Stimulated activated effector memory CD8-positive, alpha-beta T cell treated with anti-CD3 and anti-CD28 coated beads, Interleukin-12 subunit alpha, Interleukin-12 subunit beta, amount 100 ng/mL, for 72 hours (primary cell): ENCODE data around the gene CNPY1.

Source experiments
- ATAC-seq: fragments of 150-1000 bp; cut with Tn5 transposase; 2 replicates; pipeline ENCODE4 v1.10.0; 2021
- DNase-seq, 2 donors: peaks; one replicate each; pipeline ENCODE4 v3.0.0; 2021 to 2022; ENCODE audit warnings: low spot score in 2 of 2
- H3K27ac Mint-ChIP-seq: one replicate; pipeline ENCODE4 v1.8.0; 2022; ENCODE audit warnings: mild to moderate bottlenecking, mixed read lengths
- H3K36me3 Mint-ChIP-seq: one replicate; pipeline ENCODE4 v1.8.0; 2022; ENCODE audit warnings: mild to moderate bottlenecking, mixed read lengths
- H3K4me1 Mint-ChIP-seq: one replicate; pipeline ENCODE4 v1.8.0; 2022; ENCODE audit warnings: mixed read lengths
- H3K4me3 Mint-ChIP-seq: one replicate; pipeline ENCODE4 v1.8.0; 2022; ENCODE audit warnings: mild to moderate bottlenecking, mixed read lengths
- H3K9me3 Mint-ChIP-seq: one replicate; pipeline ENCODE4 v1.8.0; 2022; ENCODE audit warnings: mixed read lengths

The CNPY1 gene

DNA sequence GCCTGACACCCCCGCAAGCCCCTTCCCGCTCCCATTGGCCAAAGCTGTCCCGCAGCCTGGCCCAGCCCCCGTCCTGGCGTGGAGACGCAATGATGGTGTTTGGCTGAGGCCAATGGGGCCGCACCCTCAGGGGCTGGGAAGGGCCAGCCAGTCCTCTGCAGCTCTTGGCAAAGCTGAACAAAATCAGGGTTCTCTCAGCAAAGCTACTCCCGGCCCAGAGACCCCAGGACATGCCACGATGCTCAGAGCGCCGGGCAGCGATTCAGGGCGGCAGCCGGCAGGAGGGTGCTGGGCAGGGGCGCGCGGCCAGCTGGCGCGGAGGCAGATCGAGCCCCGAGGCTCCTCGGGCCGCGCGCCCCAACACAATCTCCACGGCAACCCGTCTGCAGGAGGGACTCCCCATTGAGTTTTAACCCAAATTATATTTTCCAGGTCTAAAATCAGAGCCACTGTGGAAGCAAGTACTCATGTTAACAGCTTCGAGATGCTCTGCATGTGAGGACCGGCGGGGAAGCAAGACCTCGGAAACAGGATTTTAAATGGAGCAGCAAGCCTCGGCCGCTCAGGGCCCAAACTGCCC, 8.8 kb upstream of the CNPY1 start:
- H3K27ac Mint-ChIP-seq = no peak overlapping the region
- no peaks in the 10 kb centered on the region for H3K4me1 Mint-ChIP-seq
- DNase-seq (no peak), ATAC-seq (no peak)
- H3K4me3 Mint-ChIP-seq = no peak overlapping the region
- no peaks in the 10 kb centered on the region for H3K36me3 Mint-ChIP-seq
- H3K9me3 Mint-ChIP-seq = no peaks in the 10 kb centered on the region

DNA sequence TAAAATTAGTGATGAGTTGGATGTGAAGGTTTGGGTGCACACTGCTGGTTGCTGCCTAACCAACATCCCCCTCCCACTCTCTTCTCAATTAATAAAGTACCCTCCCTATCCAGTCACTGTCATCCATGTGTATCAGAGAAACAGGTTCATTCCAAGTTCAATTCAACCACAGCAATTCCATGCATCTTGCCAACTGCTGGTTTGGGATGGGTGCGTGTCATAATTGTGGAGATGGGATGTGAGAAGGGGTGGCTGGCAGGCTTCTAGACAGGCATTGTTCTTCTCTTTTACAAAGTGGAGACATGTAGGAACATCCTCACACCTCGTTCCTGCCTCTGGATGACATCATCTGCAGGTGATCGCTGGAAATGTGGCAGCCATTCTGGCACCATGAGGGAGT, 7.5 kb upstream of the CNPY1 start:
- no peak overlapping the region for H3K4me3 Mint-ChIP-seq
- ATAC-seq = no peak
- H3K36me3 Mint-ChIP-seq = no peaks in the 10 kb centered on the region
- H3K27ac Mint-ChIP-seq = no peak overlapping the region
- no peak for DNase-seq
- no peaks in the 10 kb centered on the region for H3K9me3 Mint-ChIP-seq
- H3K4me1 Mint-ChIP-seq = no peaks in the 10 kb centered on the region

DNA sequence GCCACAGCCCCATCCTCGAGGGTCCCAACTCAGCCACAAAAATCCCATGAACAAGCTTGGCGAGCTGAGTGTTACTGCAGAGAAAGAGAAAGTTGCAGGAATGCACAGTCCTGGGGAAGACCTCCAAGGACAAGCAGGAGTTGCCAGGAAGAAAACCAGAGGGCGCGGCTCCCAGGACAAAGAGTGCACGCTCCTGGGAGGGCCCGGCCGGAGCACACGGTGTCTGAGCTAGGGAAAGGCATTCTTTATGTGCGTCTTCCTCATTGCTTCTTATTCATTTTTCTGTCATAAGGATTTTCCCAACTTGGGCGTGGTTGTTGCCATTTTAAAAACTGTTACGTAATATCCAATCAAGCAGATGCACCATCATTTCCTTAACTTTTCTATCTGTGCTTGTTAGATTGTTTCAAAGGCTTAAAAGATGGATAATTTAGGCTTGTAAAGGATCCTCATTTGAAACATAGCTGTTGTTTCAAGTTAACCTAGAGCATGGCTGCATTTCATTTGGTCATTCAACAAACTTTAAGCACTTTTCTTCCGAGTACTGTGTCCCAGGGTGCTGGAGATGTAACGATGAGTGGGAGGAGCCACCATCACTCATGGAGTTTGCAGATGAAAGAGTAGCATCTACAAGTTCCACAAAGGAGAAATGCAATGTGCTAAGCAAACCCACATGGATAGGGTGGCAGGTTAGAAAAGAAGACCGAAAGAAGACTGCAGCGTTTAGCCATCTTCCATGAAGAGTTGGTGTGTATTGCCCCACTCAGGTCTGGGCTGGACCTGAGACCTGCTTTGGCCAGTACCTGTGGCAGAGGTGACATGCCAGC, 5.6 kb upstream of the CNPY1 start:
- ATAC-seq = no peak
- Mint-ChIP-seq H3K4me1 (no peaks in the 10 kb centered on the region), H3K36me3 (no peaks in the 10 kb centered on the region), H3K9me3 (no peaks in the 10 kb centered on the region), H3K27ac (no peak overlapping the region), H3K4me3 (no peak overlapping the region)
- DNase-seq = no peak

DNA sequence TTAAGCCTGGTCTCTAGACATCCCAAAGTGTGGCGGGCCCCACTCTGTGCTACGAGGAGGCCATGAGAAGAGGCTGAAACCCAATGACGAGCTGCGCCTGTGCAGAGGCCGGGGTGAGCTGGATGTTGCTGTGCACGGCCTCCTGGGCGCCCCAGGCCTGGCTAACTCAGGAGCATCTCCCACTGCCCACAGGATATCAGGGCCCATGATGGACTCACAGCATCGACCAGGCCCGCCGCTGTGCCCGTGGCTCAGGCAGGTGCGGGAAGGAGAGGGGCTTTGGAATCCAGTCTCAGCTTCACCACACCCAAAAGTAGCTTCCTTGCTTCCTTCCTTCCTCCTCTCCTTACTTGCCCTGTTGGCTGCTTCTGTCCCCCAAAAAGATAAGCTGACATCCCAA, 4.6 kb upstream of the CNPY1 start:
- H3K9me3 Mint-ChIP-seq = no peaks in the 10 kb centered on the region
- H3K27ac Mint-ChIP-seq = no peak overlapping the region
- no peaks in the 10 kb centered on the region for H3K36me3 Mint-ChIP-seq
- H3K4me3 Mint-ChIP-seq = no peak overlapping the region
- DNase-seq (no peak), ATAC-seq (no peak)
- no peaks in the 10 kb centered on the region for H3K4me1 Mint-ChIP-seq

DNA sequence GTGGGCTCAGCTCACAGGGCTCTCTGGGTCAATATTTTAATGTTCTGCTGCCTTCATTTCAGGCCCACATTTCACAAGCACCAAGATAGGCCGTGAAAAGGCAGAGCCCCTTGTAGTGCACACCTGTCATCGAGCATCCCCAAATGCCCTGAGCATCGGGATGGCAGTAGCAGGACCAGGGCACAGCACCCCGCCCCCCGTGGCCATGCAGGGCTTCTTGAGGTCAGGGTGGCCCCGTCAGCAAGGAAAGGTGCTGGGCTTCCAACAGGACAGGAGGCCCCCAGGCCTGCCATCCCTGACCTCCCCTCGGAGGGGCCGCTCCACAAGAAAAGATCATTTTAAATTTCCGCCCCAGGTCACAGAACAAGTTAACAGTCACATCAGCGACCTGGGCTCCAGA, 2.9 kb upstream of the CNPY1 start:
- no peaks in the 10 kb centered on the region for H3K36me3 Mint-ChIP-seq
- ATAC-seq (no peak), DNase-seq (no peak)
- no peaks in the 10 kb centered on the region for H3K4me1 Mint-ChIP-seq
- H3K4me3 Mint-ChIP-seq = no peak overlapping the region
- H3K9me3 Mint-ChIP-seq = no peaks in the 10 kb centered on the region
- no peak overlapping the region for H3K27ac Mint-ChIP-seq

DNA sequence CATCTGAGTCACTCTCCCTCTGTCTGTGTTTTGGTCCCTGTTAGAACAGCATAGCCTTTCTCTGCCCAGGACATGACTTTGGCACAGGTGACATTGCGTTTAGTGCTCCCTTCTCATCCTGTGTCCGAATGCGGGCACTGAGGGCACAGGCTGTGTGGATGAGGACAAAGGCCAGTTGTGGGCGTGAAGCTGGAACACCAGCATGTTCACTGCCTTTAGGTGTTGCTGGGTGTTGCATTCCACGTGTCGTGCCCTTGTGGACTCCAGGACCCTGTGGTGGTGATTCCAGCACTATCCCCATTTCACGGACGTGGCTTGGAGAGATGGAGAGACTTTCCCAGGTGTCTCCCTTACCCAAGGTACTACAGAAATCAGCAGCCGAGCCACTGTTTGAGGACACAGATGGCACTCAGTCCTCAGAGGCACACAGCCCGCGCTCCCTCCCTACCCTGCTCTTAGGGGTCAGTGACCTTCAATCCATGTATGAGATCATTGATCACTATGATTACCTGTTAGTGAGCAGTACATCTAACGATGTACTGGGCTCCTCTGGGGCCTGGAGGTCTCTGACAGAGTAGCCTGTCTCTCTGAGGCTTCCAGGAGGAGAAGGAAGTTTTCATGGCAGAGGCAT, 917 bp upstream of the CNPY1 start:
- no peak for DNase-seq
- Mint-ChIP-seq H3K9me3 (no peaks in the 10 kb centered on the region), H3K36me3 (no peaks in the 10 kb centered on the region)

DNA sequence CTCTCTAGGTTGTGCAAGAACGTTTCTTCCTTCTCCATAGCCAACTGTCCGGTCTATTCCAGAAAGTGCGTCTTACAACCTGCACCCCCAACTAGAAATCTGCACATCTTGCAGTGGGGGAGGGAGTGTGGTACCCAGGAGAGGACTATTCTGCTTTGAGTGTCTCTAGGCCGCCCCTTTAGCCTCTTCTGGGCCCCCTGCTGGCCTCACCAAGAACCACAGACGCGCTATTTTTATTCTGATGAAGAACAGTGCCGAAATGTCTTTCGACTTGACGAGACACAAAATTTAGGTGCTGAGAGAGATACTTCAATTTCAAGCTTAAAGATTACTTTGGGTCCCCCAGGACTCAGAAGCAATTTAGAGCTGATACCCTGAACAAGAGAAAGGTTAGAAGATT, 1.0 kb downstream of the CNPY1 start:
- Mint-ChIP-seq H3K4me1 (no peaks in the 10 kb centered on the region), H3K9me3 (no peaks in the 10 kb centered on the region), H3K4me3 (no peak overlapping the region), H3K36me3 (no peaks in the 10 kb centered on the region), H3K27ac (no peak overlapping the region)
- ATAC-seq (no peak), DNase-seq (no peak)

More for the DNA sequence above, 917 bp upstream of the CNPY1 start:
- no peak overlapping the region for H3K27ac Mint-ChIP-seq
- no peak for ATAC-seq
- no peaks in the 10 kb centered on the region for H3K4me1 Mint-ChIP-seq
- H3K4me3 Mint-ChIP-seq = no peak overlapping the region

DNA sequence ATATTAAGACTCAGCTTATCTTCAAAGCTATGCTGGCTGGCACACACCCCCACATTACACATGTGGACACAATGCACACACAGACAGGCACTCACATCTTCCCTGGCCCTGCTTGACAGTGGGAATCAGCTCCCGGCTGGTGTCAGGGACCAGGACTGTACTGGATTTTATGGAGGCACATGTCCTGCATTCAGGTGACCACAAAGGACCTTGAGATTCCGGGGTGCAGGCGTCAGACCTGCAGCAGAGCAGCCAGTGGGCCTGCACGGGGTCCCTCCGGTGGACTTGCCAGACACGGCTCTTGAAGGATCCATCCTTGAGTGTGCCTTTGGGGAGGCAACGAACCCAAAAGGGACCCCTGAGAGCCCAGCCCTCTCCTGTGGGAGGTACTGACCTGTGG, 1.9 kb downstream of the CNPY1 start:
- H3K4me1 Mint-ChIP-seq = no peaks in the 10 kb centered on the region
- DNase-seq (no peak), ATAC-seq (no peak)
- no peaks in the 10 kb centered on the region for H3K9me3 Mint-ChIP-seq
- H3K27ac Mint-ChIP-seq = no peak overlapping the region
- H3K4me3 Mint-ChIP-seq = no peak overlapping the region
- no peaks in the 10 kb centered on the region for H3K36me3 Mint-ChIP-seq

DNA sequence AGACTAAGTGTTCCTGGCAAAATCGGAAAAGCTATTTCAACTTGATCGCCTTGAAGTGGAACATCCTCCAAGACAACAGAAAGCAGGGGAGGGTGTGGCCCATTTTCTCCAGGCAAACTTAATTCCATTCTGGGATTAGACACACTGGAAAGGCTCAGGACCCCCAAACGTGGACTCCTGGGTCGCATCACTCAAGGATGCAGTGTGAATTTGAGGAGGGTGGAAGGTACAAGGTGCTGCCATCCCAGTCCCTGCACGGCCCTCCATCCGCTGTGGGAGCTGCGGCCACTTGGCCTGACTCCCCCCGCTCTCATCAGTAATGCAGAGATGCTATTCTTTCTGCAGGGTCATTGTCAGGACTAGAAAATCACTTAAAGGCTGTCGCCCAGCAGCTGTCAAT, 2.4 kb downstream of the CNPY1 start:
- no peaks in the 10 kb centered on the region for H3K4me1 Mint-ChIP-seq
- no peaks in the 10 kb centered on the region for H3K36me3 Mint-ChIP-seq
- H3K4me3 Mint-ChIP-seq = no peak overlapping the region
- no peak overlapping the region for H3K27ac Mint-ChIP-seq
- DNase-seq = no peak
- no peaks in the 10 kb centered on the region for H3K9me3 Mint-ChIP-seq
- ATAC-seq = no peak

DNA sequence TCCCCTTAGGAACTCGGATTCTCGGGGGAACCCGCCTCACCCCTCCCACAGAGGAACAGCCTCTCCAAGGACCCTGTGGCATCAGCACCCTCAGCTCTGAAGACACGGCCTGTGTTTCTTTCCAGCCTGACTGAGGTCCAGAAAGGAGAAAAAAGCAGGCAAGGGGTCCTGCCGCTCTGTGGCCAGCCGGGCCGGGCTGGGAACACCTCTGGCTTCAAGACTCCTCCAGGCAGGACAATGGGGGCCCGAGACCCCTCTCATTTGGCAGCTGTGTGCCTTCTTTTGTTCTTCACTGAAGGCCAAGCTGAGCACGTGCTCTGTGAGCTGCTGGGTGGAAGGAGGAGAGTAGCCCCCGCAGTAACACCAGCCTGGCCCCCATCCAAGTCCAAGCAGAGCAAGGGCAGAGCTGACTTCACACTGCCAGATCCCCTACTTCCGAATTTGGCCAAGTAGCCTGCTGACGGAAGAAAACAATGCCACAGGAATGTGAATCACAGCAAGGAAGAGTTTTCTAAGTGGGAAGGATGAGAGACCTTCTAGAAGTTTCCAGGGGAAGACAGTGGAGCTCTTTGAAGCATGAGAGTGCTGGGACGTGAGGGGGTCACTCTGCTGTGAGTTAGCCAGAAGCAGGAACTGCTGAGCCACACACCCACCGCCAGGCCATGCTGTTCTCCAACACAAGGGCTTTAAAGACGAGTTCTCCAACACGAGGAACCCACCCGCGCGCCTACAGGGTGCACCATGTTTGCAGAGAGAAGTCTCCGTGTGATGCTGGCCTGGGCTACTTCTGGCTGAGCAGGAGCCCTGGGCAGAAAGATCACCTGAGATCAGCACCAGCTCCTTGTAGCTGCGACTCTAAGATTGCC, 3.1 kb downstream of the CNPY1 start:
- Mint-ChIP-seq H3K4me3 (no peak overlapping the region), H3K9me3 (no peaks in the 10 kb centered on the region), H3K4me1 (no peaks in the 10 kb centered on the region), H3K27ac (no peak overlapping the region), H3K36me3 (no peaks in the 10 kb centered on the region)
- DNase-seq (no peak), ATAC-seq (no peak)

DNA sequence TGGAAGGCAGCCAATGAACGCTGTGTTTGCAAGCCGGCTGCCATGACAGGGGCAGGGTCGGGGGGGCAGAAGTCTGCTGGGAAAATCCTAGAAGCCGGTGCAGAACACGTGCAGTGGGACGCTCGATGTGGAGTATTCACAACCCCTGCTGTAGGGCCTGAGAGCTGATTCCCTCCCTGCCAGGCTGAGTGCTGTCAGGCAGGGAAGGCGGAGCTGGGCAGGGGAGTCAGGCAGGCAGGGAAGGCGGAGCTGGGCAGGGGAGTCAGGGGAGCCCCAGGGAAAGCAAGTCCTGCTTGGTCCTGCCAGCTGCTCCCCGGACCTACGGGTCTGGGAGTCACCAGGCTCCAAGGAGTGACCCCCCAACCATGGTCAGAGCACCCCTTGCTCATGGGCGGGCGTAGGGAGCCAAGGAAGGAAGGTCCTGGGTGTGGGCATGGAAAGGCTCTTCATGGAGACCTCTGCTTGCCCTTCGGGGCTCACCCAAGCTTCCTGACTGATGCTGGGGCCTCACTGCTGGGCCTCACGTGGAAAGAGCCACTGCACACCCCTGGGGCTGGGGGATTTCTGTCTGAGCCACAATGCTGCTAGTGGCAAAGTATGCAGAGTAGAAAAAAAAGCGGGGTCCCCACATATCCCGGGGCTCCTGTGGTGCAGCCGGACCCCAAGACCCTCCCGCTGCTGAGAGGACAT, 4.2 kb downstream of the CNPY1 start:
- H3K4me3 Mint-ChIP-seq = no peak overlapping the region

DNA sequence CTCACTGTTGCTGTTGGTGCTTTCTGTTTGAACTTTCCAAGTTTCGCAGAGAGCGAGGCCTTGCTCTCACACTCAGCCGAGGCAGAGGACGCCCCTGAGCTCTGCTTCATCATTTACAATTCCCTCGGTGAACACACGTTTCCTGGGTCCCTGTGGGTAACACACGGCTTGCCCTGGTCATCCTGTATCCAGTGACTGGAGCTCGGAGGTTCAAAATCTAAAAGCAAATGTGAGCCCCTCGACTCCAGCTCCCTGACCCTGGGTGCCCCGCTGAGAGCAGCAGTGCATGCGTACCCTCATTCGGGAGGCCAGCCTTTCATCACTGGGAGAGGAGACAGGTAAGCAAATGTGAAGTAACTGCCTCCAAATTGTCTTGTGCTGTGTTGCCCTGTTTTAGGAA, 5.8 kb downstream of the CNPY1 start:
- no peaks in the 10 kb centered on the region for H3K9me3 Mint-ChIP-seq

More for the DNA sequence above, 4.2 kb downstream of the CNPY1 start:
- Mint-ChIP-seq H3K36me3 (no peaks in the 10 kb centered on the region), H3K4me1 (no peaks in the 10 kb centered on the region), H3K9me3 (no peaks in the 10 kb centered on the region), H3K27ac (no peak overlapping the region)
- no peak for ATAC-seq
- no peak for DNase-seq

DNA sequence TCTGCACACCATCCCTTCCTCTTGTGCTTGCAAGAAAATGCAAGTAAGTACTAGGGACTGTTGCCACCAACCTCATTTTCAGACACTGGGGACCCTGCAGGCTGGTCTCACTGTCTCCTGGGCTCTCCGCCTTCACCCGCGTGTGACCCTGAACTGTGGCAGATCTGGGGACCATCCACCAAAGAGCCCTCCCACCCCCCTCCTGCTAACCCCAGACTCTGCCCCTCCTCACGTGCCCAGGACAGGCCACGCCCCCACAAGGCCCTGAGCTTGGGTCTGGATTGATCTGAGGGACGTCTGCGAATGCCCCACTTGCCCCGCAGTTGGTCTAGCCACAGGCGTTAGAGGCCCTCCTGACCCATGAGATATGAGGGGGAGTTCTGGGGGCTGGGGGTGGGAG, 8.1 kb downstream of the CNPY1 start:
- H3K4me3 Mint-ChIP-seq = no peak overlapping the region
- H3K4me1 Mint-ChIP-seq = peaks cover 11% of the 10 kb centered on the region

More for the DNA sequence above, 5.8 kb downstream of the CNPY1 start:
- no peak for DNase-seq
- no peaks in the 10 kb centered on the region for H3K4me1 Mint-ChIP-seq
- H3K27ac Mint-ChIP-seq = no peak overlapping the region
- ATAC-seq = no peak
- no peak overlapping the region for H3K4me3 Mint-ChIP-seq
- H3K36me3 Mint-ChIP-seq = no peaks in the 10 kb centered on the region

DNA sequence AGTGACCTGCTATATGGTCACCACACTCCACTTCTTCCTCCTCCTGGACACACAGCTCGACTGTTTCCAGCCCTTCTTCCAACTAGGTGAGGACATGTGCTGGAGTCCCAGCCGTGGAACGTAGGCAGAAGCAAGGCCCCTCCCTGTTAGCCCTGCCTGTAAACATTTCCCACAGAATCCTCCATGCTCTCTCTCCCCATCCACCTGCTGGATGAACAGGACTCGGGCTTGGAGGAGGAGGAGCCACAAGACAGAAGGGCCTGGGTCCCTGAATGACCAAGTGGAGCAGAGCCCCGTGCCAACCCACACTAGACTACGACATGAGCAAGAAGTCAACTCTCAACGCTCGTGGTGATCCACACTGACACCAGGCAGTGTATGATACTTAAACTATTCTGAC, 9.9 kb downstream of the CNPY1 start:
- Mint-ChIP-seq H3K9me3 (no peaks in the 10 kb centered on the region), H3K4me1 (peaks cover 19% of the 10 kb centered on the region), H3K36me3 (peaks cover 5% of the 10 kb centered on the region), H3K27ac (no peak overlapping the region), H3K4me3 (no peak overlapping the region)
- DNase-seq (no peak), ATAC-seq (no peak)

More for the DNA sequence above, 8.1 kb downstream of the CNPY1 start:
- Mint-ChIP-seq H3K27ac (no peak overlapping the region), H3K36me3 (peaks cover 5% of the 10 kb centered on the region), H3K9me3 (no peaks in the 10 kb centered on the region)
- no peak for DNase-seq
- no peak for ATAC-seq

DNA sequence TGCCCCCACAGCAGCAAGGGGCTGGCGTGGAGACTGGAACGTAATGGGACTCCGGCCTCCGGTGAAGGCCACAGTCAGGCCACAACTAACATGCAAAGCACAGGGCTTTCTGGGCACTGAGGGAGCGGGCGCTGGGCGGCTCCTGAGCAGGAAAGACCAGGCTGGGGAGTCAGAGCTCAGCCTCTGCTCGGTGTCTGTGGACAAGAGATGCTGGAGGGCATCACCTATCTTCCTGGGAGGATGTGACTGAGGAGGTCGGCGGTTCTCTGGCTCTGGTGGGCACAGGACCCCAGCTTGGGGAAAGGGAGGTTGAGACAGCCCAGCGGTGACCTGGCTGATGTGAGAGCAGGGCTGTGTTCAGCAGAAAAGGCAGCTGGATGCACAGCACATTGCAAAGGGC, 11.7 kb downstream of the CNPY1 start:
- Mint-ChIP-seq H3K27ac (no peak overlapping the region), H3K9me3 (no peaks in the 10 kb centered on the region), H3K4me3 (no peak overlapping the region), H3K36me3 (peaks cover 5% of the 10 kb centered on the region), H3K4me1 (peaks cover 19% of the 10 kb centered on the region)
- ATAC-seq (no peak), DNase-seq (no peak)
